ENCODE results near the gene CHD2.

The CHD2 gene

GRCh38 chr15:92960996-92961681 is 61.0 kb downstream of the CHD2 start:
- no peak for DNase-seq (ENCODE audit: low read depth)

GRCh38 chr15:92962914-92963313 is 62.8 kb downstream of the CHD2 start:
- no peak for DNase-seq (ENCODE audit: low read depth)

GRCh38 chr15:92963794-92964193 is 63.7 kb downstream of the CHD2 start:
- DNase-seq (ENCODE audit: low read depth) = no peak

GRCh38 chr15:92968926-92969651 is 69.0 kb downstream of the CHD2 start:
- no peak for DNase-seq (ENCODE audit: low read depth)

GRCh38 chr15:92970656-92971055 is 70.5 kb downstream of the CHD2 start:
- no peak for DNase-seq (ENCODE audit: low read depth)

GRCh38 chr15:92971081-92971480 is 71.0 kb downstream of the CHD2 start:
- DNase-seq (ENCODE audit: low read depth) = no peak

- no peak for DNase-seq (ENCODE audit: low read depth)
These were observed 71.6 kb downstream of the CHD2 start for GRCh38 chr15:92971713-92972112.

- no peak for DNase-seq (ENCODE audit: low read depth)
These were observed 74.2 kb downstream of the CHD2 start for GRCh38 chr15:92974183-92974915.

- DNase-seq (ENCODE audit: low read depth) = no peak
These were observed 79.0 kb downstream of the CHD2 start for GRCh38 chr15:92979011-92979701.

- no peak for DNase-seq (ENCODE audit: low read depth)
These were observed 81.2 kb downstream of the CHD2 start for GRCh38 chr15:92981333-92981732.

- DNase-seq (ENCODE audit: low read depth) = no peak
These were observed 84.0 kb downstream of the CHD2 start for GRCh38 chr15:92984161-92984560.

GRCh38 chr15:92989470-92989869 is 89.3 kb downstream of the CHD2 start:
- DNase-seq (ENCODE audit: low read depth) = no peak

GRCh38 chr15:92990031-92990430 is 89.9 kb downstream of the CHD2 start:
- DNase-seq (ENCODE audit: low read depth) = no peak

- no peak for DNase-seq (ENCODE audit: low read depth)
These were observed 92.6 kb downstream of the CHD2 start for GRCh38 chr15:92992720-92993119.

GRCh38 chr15:92997821-92998220 is 97.7 kb downstream of the CHD2 start:
- no peak for DNase-seq (ENCODE audit: low read depth)

GRCh38 chr15:93001156-93001555 is 101.0 kb downstream of the CHD2 start:
- DNase-seq (ENCODE audit: low read depth) = no peak

GRCh38 chr15:93001881-93002280 is 101.8 kb downstream of the CHD2 start:
- DNase-seq (ENCODE audit: low read depth) = no peak

GRCh38 chr15:93005133-93005532 is 105.0 kb downstream of the CHD2 start:
- DNase-seq (ENCODE audit: low read depth) = no peak

GRCh38 chr15:93007994-93008393 is 107.9 kb downstream of the CHD2 start:
- DNase-seq (ENCODE audit: low read depth) = no peak

GRCh38 chr15:93012786-93013185 is 112.7 kb downstream of the CHD2 start:
- no peak for DNase-seq (ENCODE audit: low read depth)

- no peak for DNase-seq (ENCODE audit: low read depth)
These were observed 117.4 kb downstream of the CHD2 start for GRCh38 chr15:93017526-93017925.

GRCh38 chr15:93018574-93018973 is 118.5 kb downstream of the CHD2 start:
- no peak for DNase-seq (ENCODE audit: low read depth)
